HUDEP-2 (cell line): ENCODE measurements around the gene GNAL.
"Not testable (repeated sequence)": the region's sequence is repeated elsewhere in the genome, so short reads cannot be mapped to it uniquely, and the experiment has no call there.

Experiments
- DNase-seq, 76 experiments: peaks; one replicate each; lab custom pipeline; 2025; ENCODE audit not compliant: unreplicated experiment in 76 of 76; lab: John Stamatoyannopoulos, UW

Gene GNAL

DNA sequence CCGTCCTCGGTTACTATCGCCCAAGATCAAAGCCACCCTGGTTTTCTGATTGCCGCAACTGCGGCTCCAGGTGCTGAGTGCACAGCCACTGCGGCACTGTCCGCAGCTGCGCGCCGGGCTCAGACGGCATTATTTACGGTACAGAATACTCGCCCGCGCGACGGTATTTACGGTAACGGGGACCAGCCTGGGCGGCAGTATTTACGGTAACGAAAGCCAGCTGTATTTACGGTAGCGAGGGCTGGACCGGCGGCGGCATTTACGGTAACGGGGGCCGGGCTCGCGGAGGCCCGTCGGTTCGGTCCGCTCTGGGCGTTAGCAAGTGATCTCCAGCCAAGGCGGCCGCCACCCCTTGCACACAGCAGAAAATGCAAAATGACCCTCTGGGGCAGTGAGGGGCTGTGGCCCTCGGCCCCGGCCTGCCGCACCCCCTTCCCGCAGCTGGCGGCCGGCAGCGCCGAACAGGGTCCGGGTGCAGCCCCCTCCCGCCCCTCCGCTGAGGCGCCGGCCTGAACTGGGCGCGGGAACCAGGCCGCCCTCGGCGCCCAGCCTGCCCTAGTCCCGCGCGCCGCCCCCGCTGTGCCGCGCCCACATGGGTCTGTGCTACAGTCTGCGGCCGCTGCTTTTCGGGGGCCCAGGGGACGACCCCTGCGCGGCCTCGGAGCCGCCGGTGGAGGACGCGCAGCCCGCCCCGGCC lies at the start of gene GNAL:
TSS of gene GNAL (plus strand) at position 293 of the 697 bp plus-strand sequence. CDS start at position 593, 300 bp downstream.
- peak in 48 of 76 experiments; percentile 0 to 68 (median 20) for DNase-seq

DNA sequence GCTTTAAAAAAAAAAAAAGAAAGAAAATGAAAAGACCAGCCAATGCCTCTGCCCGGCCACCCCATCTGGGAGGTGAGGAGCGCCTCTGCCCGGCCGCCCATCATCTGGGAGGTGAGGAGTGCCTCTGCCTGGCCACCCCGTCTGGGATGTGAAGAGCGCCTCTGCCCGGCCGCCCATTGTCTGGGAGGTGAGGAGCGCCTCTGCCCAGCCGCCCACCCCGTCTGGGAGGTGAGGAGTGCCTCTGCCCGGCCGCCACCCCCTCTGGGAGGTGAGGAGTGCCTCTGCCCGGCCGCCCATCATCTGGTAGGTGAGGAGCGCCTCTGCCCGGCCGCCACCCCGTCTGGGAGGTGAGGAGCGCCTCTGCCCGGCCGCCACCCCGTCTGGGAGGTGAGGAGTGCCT lies 41.8 kb upstream of the GNAL start:
- not testable (repeated sequence) for DNase-seq

DNA sequence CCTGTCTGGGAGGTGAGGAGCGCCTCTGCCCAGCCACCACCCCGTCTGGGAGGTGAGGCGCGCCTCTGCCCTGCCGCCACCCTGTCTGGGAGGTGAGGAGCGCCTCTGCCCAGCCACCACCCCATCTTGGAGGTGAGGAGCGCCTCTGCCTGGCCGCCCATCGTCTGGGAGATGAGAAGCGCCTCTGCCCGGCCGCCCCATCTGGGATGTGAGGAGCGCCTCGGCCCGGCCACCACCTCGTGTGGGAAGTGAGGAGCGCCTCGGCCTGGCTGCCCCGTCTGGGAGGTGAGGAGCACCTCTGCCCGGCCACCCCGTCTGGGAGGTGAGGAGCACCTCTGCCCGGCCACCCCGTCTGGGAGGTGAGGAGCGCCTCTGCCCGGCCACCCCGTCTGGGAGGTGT lies 41.3 kb upstream of the GNAL start:
- not testable (repeated sequence) for DNase-seq

DNA sequence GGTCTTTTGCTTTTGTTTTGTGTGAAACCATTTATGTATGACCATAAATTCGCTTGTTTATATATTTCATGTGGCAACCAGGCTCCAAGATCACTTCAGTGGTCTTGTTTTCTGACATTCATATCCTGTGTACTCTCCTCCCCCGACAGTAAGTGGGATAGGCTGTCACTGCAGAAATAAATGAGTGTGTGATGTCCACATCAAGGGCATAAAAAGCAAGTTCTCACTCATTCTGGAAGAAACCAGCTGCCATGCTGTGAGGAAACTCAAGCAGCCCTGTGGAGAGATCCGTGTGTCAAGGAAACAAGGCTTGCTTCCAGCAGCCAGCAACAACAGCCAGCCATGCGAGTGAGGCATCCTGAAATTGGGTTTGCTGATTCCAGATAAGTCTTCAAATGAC lies 39.2 kb upstream of the GNAL start:
- DNase-seq = no peak

DNA sequence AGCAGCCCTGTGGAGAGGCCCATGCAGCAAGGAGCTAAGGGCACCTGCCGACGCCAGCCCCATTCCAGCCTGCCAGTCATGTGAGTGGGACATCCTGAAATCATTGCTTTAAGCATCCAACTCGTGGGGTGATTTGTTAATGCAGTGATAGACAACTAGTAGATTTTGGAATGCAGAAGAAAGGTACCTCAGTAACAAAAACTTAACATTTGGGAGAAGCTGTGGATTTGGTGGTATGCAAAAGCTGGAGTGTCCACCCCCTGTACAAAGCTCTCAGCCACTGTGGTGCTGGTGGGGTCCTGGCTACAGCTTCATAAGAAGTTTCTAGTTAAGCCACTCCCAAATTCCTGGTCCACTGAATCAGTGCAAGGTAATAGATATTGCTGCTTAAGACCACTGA lies 37.2 kb upstream of the GNAL start:
- DNase-seq = no peak

DNA sequence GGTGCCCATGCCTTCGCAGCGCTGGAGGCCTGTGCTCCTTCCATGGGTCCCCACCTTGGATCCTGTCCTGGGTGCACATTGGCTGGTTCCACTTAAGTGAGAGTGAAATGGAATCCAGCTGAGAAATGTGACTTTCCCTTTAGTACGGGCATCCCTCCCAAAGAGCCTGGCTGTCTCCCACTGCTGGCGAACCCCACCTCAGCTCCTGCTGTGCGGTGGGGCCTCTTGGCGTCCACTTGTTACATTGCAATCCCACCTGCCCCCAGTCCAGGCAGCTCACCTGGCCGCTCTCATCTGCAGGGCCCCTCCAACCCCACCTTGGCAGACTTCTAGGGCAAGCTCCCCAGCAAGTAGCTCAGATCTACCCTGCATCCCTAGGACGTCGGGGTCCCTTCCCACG lies 35.5 kb upstream of the GNAL start:
- DNase-seq = no peak

DNA sequence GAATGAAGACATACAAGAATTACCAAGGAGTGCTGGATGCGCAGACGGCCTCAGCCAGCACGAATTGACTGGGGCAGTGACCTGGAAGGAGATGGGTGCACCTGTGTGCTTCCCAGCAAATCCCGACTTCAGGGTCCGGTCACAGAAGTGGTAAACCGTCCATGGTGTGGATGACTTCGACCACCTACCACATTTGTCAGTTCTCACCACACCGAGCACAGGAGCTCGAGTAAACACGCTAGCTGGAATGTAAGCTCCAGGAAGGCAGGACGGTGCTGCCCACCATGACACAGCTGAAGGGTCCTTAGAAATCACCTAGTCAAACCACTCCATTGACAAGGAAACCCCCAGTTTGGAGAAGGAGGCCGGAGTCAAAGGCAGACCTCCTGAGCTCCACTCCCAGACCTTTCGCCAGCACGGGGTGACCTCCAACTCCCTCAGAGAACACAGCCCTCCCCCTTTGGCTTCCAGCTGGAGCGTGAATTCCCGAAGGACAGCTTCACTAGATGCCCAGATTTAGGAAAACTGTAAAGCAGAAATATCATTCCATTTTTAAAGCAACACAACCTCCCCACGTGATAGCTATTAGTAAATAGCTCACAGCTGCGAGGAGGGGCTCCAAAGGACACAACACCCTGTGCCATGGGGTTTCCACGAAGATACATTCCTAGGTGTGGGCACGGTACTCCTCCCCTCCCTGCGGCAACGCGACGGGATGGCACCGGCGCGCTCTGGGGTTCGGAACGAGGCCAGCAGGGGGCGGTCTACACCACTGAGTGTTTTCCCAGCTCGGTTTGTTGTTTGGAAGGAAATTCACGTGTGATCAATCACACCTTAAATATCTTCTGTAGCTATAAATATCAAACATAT lies 34.1 kb upstream of the GNAL start:
- DNase-seq = peak in 30 of 76 experiments; percentile 0 to 60 (median 14)

DNA sequence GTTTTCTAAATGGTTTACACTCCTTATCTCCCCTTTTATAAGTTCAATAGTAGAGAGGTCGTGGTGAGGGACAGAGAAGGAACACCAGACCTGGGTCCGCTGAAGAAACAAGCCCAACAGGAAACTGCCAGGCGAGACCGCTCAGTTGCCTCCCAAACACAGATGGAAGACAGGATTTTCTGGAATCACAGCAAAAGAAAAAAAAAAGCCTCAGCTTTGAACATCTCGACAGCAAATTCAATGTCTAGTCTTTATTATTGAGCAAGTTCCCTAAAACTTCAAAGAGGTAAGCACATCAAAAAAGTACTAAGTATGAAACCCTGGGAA lies 33.5 kb upstream of the GNAL start:
- no peak for DNase-seq

DNA sequence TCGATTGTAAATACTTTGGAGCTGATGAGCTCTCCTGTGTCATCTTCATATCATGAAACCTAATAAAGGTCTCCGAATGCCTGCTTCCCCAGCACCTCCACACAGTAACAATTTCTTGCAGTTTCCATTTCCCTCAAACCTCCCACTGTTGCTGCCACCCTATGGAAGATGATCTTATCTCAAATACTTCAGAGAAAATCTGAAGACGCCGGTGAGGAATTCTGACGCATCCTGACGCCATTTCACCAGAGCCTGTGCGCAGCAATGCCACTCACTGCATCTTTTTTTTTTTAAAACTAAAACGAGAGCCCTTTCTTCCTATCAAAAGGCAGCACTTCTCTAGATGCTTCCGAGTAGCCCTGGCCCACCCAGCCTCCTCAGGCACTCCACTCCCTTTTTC lies 31.9 kb upstream of the GNAL start:
- no peak for DNase-seq

DNA sequence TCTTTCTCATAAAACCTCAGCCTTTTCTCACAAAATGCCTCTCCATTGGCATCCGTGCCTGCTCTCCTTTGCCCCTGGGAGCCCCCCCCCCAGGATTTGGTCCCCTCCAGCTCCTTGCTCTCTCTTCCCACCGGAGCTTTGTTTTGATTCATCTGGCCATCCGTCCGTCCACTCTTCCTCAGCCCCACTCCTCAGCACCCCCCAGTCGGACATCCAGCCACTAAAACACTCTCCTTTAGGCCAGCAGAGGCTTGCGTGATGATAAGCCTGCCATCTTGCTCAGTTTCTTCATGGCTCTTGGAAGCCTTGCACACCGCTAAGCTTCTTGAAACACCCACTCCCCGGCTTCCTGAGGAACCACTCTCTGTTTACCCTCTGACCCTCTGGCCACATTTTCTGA lies 31.5 kb upstream of the GNAL start:
- no peak for DNase-seq

DNA sequence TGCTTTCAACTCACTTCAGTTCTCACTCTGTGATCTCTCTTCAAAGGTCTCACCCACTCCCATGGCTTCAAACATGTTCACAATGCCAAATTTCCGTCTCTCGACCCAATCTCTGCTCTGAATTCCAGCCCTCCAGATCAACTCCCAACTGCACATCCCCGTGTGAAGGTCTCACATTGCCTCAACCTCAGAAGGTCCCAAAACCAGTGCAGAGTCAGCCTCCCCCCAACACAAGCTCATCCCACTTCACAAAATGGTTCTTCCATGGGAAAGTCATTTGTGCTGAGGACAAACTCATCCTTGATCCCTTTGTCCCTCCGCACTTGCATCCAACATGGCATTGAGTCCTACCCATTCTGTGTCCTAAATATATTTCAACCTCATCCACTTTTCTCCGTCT lies 31.0 kb upstream of the GNAL start:
- no peak for DNase-seq

DNA sequence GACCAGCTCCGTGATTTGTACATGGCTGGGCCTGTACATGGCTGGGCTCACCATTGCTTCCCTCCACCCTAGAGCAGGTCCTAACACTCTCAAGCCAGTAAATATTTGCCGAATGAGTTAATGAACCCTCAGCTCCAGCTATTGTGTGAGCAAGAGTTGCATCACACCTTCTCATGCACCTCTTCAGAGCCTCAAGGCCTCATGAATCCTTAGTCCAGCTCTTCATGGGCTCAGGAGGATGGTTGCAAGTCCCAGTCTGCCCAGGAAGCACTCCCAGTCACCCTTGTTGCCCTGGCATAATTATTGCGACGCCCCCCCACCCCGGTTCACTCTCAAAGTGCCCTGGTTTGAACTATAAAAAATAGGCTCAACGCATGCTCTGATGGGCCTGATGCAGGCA lies 30.1 kb upstream of the GNAL start:
- no peak for DNase-seq

DNA sequence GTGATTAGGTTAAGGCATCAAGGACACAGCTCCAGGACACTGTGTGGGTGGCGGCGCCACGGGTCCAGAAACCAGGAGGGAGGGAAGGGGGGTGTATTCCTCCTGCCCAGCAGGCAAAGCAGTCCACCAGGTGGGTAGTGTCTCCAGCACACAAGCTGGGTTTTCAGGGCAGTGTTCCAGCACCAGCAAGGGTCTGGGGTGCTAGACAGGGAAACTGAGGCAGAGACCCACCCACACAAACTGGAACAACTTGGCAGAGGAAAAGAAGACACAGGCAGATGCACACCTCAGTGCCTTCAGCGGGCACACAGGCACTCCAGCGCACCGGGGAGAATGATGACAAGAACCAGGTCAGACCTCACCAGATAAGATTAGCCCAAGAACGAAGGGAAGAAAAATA lies 28.4 kb upstream of the GNAL start:
- DNase-seq = no peak

DNA sequence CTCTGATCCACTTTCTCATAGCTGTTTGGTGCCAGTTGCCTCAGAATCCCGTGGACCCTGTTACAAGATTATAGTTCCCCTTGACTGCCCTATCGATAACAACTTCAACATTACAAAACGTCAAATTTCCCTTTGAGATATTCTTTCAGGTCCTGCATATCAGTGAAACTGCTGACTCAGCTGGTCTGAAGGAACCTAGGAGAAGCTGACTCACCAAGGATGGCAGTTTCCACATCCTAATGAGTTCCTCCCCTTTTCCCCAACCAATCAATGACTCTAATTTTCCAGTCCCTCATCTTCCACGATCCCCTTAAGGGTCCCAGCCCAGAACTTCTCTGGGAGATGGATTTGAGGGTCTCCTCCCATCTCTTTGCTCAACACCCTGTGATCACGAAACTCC lies 27.6 kb upstream of the GNAL start:
- DNase-seq = no peak

DNA sequence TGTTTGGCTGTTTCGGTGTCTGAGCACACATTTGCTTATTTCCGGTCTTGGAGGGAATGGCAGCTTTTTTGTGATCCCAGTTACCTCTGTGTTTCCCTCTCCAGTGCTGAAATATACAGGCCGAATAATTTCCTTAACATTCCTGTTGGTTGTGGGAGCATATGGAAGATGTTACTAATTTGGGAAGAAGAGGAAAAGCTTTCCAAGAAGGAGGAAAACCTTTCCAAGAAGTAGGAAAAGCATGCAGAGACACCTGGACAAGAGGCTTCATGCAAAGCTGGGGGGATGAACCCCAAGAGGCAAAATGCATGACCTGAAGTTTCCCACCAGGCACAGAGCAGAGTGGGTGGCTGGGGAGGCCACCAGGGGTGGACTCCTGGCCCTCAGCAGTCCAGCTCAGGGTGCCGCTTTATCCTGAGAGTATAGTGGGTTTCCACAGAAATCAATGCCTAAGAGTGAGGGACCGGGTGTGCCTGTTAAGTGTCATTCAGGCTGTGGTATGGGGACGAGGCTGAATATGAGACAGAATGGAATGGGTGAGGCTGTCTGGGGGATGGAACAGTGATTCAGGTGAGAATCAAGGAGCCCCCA lies 25.5 kb upstream of the GNAL start:
- DNase-seq = no peak

DNA sequence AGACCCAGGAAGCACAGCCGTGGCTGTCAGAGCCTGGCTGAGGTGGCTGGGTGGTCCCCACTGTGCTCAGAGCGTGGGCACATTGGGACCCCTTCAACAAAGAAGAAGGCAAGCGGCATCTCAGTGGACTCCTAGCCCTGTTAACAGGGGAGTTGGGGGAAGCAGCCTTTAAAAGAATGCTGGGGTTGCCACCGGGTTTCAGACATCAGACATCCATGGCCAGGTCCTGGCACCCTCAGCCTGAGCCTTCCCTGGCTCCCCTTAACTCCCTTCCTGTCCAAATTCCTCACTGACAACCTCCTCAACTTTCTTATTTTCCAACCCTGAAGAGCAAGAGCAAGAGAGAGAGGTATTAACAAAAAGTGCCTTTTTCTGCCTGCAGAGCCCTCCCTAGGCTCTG lies 24.8 kb upstream of the GNAL start:
- DNase-seq = no peak

DNA sequence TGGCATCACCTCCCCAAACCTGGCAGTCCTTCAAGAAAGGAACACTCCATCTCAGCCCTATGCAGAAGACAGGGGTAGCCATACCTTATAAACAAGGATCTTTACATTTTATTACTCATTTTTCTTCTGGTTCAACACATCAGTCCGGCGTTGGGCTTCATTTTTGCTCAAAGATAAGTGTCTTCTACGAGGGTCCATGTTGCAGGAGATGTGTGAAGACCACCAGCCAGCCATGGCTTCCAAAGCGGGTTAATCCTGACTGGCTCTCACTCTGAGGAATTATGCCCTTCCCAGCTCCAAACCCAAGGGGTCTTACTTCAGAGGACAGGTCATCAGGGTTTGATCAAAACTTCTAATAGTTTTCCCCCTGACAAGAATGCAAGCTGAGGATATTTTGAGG lies 23.9 kb upstream of the GNAL start:
- no peak for DNase-seq

DNA sequence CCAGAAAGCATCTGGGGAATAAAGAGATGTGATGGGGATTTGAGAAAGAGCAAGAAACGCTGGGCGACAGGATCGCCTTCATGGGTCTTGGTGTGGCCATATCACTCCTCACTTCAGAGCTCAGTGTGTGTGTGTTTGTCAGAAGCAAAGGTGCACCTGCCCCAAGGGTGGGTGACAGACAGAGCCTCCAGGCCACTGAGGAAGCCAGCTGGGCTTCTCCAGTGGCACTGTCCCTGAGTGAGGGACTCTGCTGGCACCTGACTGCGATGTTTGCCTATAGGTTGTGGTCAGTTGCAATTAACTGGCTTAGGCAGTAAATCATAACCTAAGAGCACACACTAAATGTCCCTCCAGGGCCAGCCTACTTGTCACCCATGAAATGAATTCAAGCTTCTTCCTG lies 23.5 kb upstream of the GNAL start:
- DNase-seq = no peak

DNA sequence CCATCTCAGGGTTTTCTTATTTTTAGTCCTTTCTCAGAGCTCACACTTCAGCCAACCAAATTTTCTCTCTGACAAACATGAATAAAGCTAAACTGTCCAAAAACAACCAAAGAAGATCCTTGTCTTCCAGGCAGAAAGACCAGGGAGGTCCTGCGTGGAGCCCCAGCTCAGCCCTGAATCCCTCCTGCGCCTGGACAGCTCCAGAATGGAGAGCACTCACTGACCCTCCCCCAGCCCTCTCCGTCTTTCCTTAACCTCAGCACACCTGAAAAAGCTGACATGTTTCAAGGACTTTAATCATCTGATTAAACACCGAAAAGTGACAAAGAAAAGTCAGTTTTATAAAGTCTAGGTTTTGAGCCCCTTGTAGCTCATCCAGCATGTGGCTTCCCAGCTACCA lies 22.9 kb upstream of the GNAL start:
- DNase-seq = no peak

DNA sequence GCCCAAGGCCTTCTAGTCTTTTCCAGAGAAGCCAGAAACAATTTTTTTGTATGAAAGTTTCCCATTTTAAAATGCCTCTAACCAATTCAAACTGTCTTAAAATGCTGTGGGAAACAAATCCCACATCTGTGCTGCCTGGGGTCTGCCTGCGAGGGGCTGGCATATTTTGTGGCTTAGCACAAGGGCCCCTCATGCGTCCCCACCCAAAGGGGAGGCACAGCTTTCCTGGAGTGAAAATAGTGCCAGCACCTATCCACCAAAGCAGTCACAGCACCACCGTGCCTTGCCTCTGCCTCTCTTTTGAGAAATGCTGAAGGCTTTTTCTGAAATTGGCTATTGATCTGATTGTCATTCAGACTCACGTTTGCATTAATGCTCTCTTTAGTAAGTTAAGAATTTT lies 22.2 kb upstream of the GNAL start:
- DNase-seq = no peak

DNA sequence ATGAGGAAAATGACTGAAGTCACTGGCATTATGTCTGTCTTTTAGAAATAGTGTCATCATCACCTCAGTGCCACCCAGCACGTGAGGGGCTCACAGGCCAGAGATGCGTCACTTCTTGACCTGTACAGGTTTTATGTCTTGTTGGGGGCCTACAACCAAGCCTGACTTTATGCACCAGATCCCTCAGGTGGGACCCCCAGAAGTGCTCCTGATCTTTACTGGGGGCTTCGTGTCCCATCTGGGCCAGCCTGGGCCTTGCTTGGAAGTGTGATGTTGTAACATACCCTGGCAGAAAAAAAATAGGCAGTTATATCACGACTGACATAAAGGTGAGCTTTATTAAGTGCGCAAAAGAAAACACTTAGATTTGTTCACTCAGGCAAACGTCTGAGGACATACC lies 21.5 kb upstream of the GNAL start:
- no peak for DNase-seq
